Breast epithelium (tissue), 3 donors: ENCODE data around the gene INTS1.

ENCODE experiments used
- POLR2A ChIP-seq: fragments of 450-650 bp; IDR thresholded peaks from one replicate; pipeline ENCODE4 v1.6.1; 2016; ENCODE audit warnings: antibody characterized with exemption, mild to moderate bottlenecking, moderate library complexity
- TF ChIP-seq, protein P1 (sequence below), 3 donors: fragments of 450-650 bp; IDR thresholded peaks; one replicate each; pipeline ENCODE4 v1.5.1; 2016 to 2017; ENCODE audit warnings: antibody characterized with exemption in 3 of 3, mild to moderate bottlenecking in 3 of 3, moderate library complexity in 3 of 3

DNA sequence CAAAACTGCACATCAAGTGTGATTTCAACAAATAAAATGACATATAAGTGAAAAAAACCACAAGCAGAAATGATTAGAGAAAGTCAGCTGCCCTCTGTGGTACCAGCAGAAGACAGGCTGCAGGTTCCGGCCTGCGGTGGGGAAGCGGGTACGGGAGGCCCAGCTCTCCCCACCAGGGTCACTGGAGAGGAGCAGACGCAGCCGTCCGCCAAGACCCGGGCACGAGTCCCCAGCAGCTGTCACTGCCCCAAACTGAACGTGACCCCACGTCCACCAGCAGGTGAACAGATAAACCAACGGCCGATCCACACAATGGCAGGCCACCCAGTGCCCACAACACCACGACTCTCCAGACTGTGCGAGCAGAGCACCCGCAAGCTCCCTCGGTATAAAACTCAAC, 28.8 kb downstream of the INTS1 start:
- TF ChIP-seq, protein P1, sequence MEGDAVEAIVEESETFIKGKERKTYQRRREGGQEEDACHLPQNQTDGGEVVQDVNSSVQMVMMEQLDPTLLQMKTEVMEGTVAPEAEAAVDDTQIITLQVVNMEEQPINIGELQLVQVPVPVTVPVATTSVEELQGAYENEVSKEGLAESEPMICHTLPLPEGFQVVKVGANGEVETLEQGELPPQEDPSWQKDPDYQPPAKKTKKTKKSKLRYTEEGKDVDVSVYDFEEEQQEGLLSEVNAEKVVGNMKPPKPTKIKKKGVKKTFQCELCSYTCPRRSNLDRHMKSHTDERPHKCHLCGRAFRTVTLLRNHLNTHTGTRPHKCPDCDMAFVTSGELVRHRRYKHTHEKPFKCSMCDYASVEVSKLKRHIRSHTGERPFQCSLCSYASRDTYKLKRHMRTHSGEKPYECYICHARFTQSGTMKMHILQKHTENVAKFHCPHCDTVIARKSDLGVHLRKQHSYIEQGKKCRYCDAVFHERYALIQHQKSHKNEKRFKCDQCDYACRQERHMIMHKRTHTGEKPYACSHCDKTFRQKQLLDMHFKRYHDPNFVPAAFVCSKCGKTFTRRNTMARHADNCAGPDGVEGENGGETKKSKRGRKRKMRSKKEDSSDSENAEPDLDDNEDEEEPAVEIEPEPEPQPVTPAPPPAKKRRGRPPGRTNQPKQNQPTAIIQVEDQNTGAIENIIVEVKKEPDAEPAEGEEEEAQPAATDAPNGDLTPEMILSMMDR (IDR thresholded peaks at IDR 0.05) = no peak
- no peak for TF ChIP-seq POLR2A
